OCI-LY1 (cell line): ENCODE results near the gene PAX5.
"Not testable (repeated sequence)": the region's sequence is repeated elsewhere in the genome, so short reads cannot be mapped to it uniquely, and the experiment has no call there.

Source experiments
- H2AFZ ChIP-seq: fragments of 200-600 bp; sonication (generic), shearing (Covaris generic); 2 replicates; pipeline ENCODE4 v1.6.0; 2014; ENCODE audit warnings: antibody characterized with exemption, mild to moderate bottlenecking, low read length
- H3F3A ChIP-seq: fragments of 200-600 bp; sonication (generic), shearing (Covaris generic); 2 replicates; pipeline ENCODE4 v1.6.0; 2014; ENCODE audit warnings: mild to moderate bottlenecking, antibody characterized with exemption, low read length, moderate library complexity; ENCODE audit not compliant: insufficient read depth
- H3K27ac ChIP-seq: fragments of 200-600 bp; sonication (generic); 2 replicates; pipeline ENCODE4 v1.5.1; 2014; ENCODE audit warnings: low read length, mixed run types, mild to moderate bottlenecking, low read depth; ENCODE audit not compliant: poor library complexity, severe bottlenecking
- H3K27me3 ChIP-seq: fragments of 200-600 bp; sonication (generic); 2 replicates; pipeline ENCODE4 v1.6.0; 2014; ENCODE audit warnings: antibody characterized with exemption, mild to moderate bottlenecking, low read length, moderate library complexity; ENCODE audit not compliant: insufficient read depth
- H3K36me3 ChIP-seq: fragments of 200-600 bp; sonication (generic); 2 replicates; pipeline ENCODE4 v1.6.1; 2014; ENCODE audit warnings: mild to moderate bottlenecking, antibody characterized with exemption, low read length, moderate library complexity, mixed read lengths; ENCODE audit not compliant: insufficient read depth
- H3K4me1 ChIP-seq: fragments of 200-600 bp; sonication (generic); 2 replicates; pipeline ENCODE4 v1.5.1; 2014; ENCODE audit warnings: mild to moderate bottlenecking, low read length, moderate library complexity; ENCODE audit not compliant: insufficient read depth, severe bottlenecking
- H3K4me2 ChIP-seq: fragments of 200-600 bp; sonication (generic), shearing (Covaris generic); 2 replicates; pipeline ENCODE4 v1.6.1; 2014; ENCODE audit warnings: low read length
- H3K4me3 ChIP-seq: fragments of 200-600 bp; sonication (generic); 2 replicates; pipeline ENCODE4 v1.5.1; 2014; ENCODE audit warnings: low read length, low read depth, mild to moderate bottlenecking, mixed read lengths; ENCODE audit not compliant: poor library complexity, severe bottlenecking
- H3K79me2 ChIP-seq: fragments of 200-600 bp; shearing (Covaris generic); 2 replicates; pipeline ENCODE4 v1.6.1; 2016; ENCODE audit warnings: mixed run types, low read length, mixed read lengths; ENCODE audit not compliant: insufficient read depth
- H3K9ac ChIP-seq: fragments of 200-600 bp; sonication (generic), shearing (Covaris generic); 2 replicates; pipeline ENCODE4 v1.6.1; 2014; ENCODE audit warnings: mild to moderate bottlenecking, low read length, mixed read lengths
- H3K9me2 ChIP-seq: fragments of 200-600 bp; sonication (generic), shearing (Covaris generic); 2 replicates; pipeline ENCODE4 v1.6.1; 2014; ENCODE audit warnings: low read depth, mild to moderate bottlenecking, low read length, mixed read lengths
- H3K9me3 ChIP-seq: fragments of 200-600 bp; shearing (Covaris generic); 2 replicates; pipeline ENCODE4 v1.6.1; 2014; ENCODE audit warnings: low read length, mixed read lengths
- H4K20me1 ChIP-seq: fragments of 200-600 bp; sonication (generic), shearing (Covaris generic); 2 replicates; pipeline ENCODE4 v1.6.0; 2016; ENCODE audit warnings: mild to moderate bottlenecking, low read length; ENCODE audit not compliant: insufficient read depth
- CTCF ChIP-seq: fragments of 200-600 bp; sonication (generic), shearing (Covaris generic); IDR thresholded peaks from 2 replicates; pipeline ENCODE4 v1.5.1; 2017; ENCODE audit warnings: mild to moderate bottlenecking, antibody characterized with exemption, low read length, moderate library complexity, mixed read lengths
- EZH2 ChIP-seq: fragments of 200-600 bp; sonication (generic), shearing (Covaris generic); IDR thresholded peaks from 2 replicates; pipeline ENCODE4 v1.8.0; 2017; ENCODE audit warnings: borderline replicate concordance, mixed run types, mild to moderate bottlenecking, antibody characterized with exemption, low read length, moderate library complexity, mixed read lengths

PAX5 gene

GRCh38 chr9:37056046-37056920 lies 22.2 kb upstream of the PAX5 start:
- H3K27ac ChIP-seq: no peak overlapping the region
- no peaks in the 10 kb centered on the region for H3K9me3 ChIP-seq
- H3K79me2 ChIP-seq: no peaks in the 10 kb centered on the region
- H3K4me1 ChIP-seq: peaks cover 24% of the 10 kb centered on the region
- no peaks in the 10 kb centered on the region for H3K27me3 ChIP-seq
- H3K36me3 ChIP-seq: no peaks in the 10 kb centered on the region
- H2AFZ ChIP-seq: no peak overlapping the region
- H3F3A ChIP-seq: no peaks in the 10 kb centered on the region
- H3K9ac ChIP-seq: no peak overlapping the region
- H3K4me3 ChIP-seq: no peak overlapping the region
- H3K9me2 ChIP-seq: no peaks in the 10 kb centered on the region
- no peaks in the 10 kb centered on the region for H4K20me1 ChIP-seq
- no peak overlapping the region for H3K4me2 ChIP-seq
- TF ChIP-seq EZH2 (no peak), CTCF (no peak)

- H3K27me3 ChIP-seq, H3F3A ChIP-seq, H3K9ac ChIP-seq, H2AFZ ChIP-seq, H3K36me3 ChIP-seq, H4K20me1 ChIP-seq, H3K9me2 ChIP-seq, H3K9me3 ChIP-seq, H3K4me3 ChIP-seq, H3K79me2 ChIP-seq: not testable (repeated sequence)
- Histone ChIP-seq H3K27ac (peak overlapping the region; percentile 40), H3K4me1 (peaks cover 16% of the 10 kb centered on the region), H3K4me2 (peak overlapping the region; percentile 17; the same call in 1 of the 2 replicates)
These were observed 20.3 kb upstream of the PAX5 start for GRCh38 chr9:37054363-37054720.

GRCh38 chr9:37053684-37054362 lies 19.8 kb upstream of the PAX5 start:
- Histone ChIP-seq H3K36me3 (no peaks in the 10 kb centered on the region), H3K27ac (peak overlapping the region; percentile 40), H2AFZ (no peak overlapping the region), H3F3A (no peaks in the 10 kb centered on the region), H3K4me3 (no peak overlapping the region), H3K9me2 (no peaks in the 10 kb centered on the region), H3K4me1 (peaks cover 16% of the 10 kb centered on the region), H3K4me2 (peak overlapping the region; percentile 17; the same call in 1 of the 2 replicates), H3K79me2 (no peaks in the 10 kb centered on the region), H3K9ac (no peak overlapping the region; the same call in 1 of the 2 replicates), H3K27me3 (no peaks in the 10 kb centered on the region), H3K9me3 (no peaks in the 10 kb centered on the region), H4K20me1 (no peaks in the 10 kb centered on the region)
- TF ChIP-seq CTCF (no peak), EZH2 (no peak)
